22Rv1 (cell line): ENCODE results near the gene MACROH2A1.

ENCODE experiments used
- H3K27ac ChIP-seq: fragments of 450-650 bp; 2 replicates; pipeline ENCODE4 v1.5.1; 2017
- ZFX ChIP-seq: fragments of 450-650 bp; IDR thresholded peaks from 2 replicates; pipeline ENCODE4 v1.6.1; 2017; ENCODE audit warnings: antibody characterized with exemption, borderline replicate concordance
- TF ChIP-seq, protein P1 (sequence below): fragments of 450-650 bp; IDR thresholded peaks from 2 replicates; pipeline ENCODE4 v1.5.1; 2017; ENCODE audit warnings: mild to moderate bottlenecking

The MACROH2A1 gene

DNA sequence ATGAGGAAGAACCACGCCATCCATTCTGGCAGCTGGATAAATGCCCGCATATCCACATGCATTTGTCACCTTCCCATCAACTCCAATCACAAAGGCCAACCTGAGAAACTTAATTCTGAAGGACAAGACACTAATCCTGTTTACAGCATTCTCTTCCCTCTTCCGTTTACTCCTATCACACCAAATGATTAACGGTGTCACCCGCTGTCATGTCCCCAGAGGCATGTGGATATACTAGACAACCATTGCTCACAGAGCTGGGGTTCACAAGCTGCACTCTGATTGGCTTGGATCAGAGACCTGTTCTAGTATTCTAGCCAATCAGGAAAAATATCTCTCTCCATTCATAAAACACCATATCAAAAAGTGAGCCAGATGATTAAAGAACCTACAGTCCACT lies 3.6 kb downstream of the MACROH2A1 start:
- TF ChIP-seq, protein P1, sequence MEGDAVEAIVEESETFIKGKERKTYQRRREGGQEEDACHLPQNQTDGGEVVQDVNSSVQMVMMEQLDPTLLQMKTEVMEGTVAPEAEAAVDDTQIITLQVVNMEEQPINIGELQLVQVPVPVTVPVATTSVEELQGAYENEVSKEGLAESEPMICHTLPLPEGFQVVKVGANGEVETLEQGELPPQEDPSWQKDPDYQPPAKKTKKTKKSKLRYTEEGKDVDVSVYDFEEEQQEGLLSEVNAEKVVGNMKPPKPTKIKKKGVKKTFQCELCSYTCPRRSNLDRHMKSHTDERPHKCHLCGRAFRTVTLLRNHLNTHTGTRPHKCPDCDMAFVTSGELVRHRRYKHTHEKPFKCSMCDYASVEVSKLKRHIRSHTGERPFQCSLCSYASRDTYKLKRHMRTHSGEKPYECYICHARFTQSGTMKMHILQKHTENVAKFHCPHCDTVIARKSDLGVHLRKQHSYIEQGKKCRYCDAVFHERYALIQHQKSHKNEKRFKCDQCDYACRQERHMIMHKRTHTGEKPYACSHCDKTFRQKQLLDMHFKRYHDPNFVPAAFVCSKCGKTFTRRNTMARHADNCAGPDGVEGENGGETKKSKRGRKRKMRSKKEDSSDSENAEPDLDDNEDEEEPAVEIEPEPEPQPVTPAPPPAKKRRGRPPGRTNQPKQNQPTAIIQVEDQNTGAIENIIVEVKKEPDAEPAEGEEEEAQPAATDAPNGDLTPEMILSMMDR, result no peak
- no peak for TF ChIP-seq ZFX
- no peak overlapping the region for H3K27ac ChIP-seq

DNA sequence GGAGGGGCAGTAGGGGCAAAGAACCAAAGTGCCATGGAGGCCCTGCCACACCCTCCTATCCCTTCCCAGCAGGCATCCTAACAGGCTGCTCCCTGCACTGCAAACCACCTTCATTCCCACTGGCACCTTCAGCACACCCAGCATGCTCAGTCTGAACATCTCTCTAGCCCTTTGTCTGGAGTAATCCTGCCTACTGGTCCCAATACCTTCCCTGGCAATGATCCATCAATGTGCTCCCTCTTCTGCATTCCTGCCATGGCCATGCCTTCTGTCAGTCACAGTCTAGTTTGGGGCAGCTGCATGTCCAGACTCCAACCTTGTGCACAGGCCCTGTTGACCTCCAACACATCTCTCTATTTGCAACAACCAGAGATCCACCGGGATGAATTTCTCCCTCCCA lies 4.9 kb downstream of the MACROH2A1 start:
- no peak overlapping the region for H3K27ac ChIP-seq
- TF ChIP-seq, protein P1, result no peak
- TF ChIP-seq ZFX, result no peak

DNA sequence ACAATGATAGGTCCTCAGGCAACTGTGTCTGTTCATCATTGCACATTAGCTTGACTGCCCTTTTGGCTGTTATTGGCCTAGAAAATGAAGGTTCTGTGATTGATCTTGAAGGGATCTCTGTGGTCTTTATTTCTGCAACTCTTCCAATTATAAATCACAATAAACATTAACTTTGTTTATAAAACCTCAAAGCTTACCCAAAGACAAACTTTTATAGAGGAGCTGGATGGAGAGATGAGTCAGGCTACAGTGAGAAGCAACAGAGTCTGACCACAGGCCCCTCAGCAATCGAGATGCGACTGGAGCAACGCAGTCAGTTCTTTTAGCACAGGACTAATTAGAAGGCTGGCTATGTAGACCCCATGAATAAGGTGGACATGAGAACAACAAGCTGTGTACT lies 5.3 kb downstream of the MACROH2A1 start:
- H3K27ac ChIP-seq, result no peak overlapping the region
- TF ChIP-seq, protein P1, result no peak
- TF ChIP-seq ZFX, result no peak

DNA sequence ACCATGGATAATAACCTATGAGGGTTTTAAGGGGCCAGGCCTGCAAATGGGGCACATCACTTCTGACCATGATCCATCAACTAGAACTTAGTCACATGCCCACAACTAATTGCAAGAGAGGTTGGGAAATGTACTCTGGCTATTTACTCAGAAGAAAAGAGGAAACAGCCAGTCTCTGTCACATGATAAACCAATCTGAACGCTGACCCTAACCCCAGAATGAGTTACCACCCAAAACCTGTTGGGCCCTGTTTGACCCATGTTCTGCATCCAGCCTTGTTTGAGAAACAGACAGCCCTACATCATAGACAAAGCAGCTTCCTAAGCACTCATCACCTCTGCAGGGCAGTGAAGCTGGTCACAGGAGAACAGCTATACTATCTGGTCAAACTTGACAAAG lies 5.8 kb downstream of the MACROH2A1 start:
- TF ChIP-seq ZFX, result no peak
- TF ChIP-seq, protein P1, result no peak
- H3K27ac ChIP-seq, result no peak overlapping the region

DNA sequence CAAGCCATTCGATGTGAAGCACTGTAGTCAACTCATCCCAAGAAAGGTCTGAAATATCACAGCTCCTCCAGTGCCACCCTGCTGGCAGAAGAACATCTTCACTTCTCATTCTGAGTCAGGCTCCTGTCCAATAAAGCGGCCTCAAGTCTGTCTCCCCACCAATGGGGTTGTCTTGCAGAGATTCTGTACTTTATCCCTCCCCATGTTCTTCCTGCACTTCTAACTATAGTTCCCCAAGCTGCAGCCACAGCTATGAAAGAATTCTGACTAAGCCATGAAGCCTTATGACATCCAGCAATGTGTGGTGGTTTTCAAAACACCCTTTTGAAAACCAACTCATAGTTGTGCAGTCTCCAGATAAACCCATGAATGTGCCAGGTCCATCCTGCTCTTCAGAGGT lies 6.8 kb downstream of the MACROH2A1 start:
- TF ChIP-seq, protein P1, result no peak
- no peak for TF ChIP-seq ZFX
- no peak overlapping the region for H3K27ac ChIP-seq

DNA sequence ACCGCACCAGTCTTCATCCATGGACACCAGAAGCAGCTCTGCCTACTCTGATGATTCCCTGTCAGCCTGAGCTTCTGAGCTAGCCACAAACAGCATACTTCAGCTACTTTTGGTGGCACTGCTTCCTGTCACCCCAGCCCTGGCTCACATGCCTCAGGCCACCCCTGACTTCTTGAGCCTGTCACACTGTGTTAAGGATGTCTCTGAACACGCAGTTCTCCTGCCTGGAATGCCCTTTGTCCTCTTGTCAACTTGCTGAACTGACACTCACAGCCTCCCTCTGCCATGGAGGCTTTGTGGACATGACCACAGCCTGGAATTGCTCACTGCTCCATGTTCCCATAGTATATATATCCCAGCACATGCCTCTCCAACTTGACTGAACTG lies 7.2 kb downstream of the MACROH2A1 start:
- TF ChIP-seq, protein P1, result no peak
- no peak for TF ChIP-seq ZFX
- no peak overlapping the region for H3K27ac ChIP-seq

DNA sequence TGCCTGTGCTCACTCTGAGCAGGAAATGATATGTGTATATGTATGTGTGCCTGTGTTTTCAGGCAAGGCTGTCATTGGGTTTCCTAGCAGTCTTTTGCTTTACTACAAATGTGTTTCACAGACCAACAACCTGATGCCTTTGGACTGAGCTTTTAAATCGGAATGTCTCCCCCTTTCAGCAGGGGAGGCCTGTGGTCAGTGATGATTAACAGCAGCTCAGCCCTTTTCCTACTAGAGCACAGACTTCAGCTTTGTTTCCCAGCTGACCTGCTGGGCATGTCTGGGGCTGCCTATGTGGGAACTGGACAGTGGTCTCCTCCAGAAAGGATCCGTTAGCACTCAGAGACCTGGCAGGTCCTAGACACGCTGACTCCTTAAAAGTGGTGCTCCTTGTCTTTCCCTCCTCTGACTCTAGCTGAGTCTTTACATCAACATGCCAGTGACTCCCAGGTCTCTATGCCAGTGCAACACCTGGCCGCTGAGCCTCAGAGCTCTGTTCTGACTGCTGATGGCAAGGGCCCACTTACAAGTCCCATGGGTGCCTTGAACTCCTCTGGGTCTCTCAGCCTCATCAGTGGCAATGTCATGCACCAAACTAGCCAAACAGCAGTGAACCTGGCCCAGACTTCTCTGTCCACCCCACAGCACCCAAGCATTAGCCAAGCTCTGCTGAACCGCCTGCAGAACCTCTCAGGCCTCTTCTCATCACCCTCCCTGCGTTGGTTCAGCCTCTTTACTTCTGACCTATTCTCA lies 7.7 kb downstream of the MACROH2A1 start:
- TF ChIP-seq, protein P1, result no peak
- TF ChIP-seq ZFX, result no peak
- no peak overlapping the region; the same call in 1 of the 2 replicates for H3K27ac ChIP-seq
